Caco-2 (cell line): ENCODE data around the gene FCAMR. TPM values are rescaled to one million over a fixed set of nuclear protein-coding genes. Genes with fewer than 3 reads are reported as not detected.
A peak's percentile ranks its signal among the peaks of the same experiment; 100 is the strongest.

Experiments used
- BruUV-seq: library from RNA; stranded (reverse); fragments of 400-500 nt; replicated peaks from 2 replicates; lab custom pipeline; 2021; lab: Mats Ljungman, UMichigan
- CTCF ChIA-PET: fragments of 300-600 bp; sonication (Branson Sonifier 250); formaldehyde crosslinking; loops from one replicate; lab custom pipeline; 2022; ENCODE audit warnings: antibody characterized with exemption; lab: Charles Lee
- POLR2A ChIA-PET: fragments of 300-600 bp; sonication (Branson Sonifier 250); formaldehyde crosslinking; loops from one replicate; lab custom pipeline; 2022; ENCODE audit warnings: antibody characterized with exemption; lab: Charles Lee
- DNase-seq, 2 experiments: peaks; one replicate each; pipeline versions ENCODE4 v3.0.0 to v3.0.0-alpha.2; 2020 to 2022
- H3K27me3 ChIP-seq: replicated peaks from 2 replicates; pipeline ENCODE4 v1.6.0; 2011; ENCODE audit warnings: low read length; ENCODE audit not compliant: control insufficient read depth, insufficient read depth
- H3K36me3 ChIP-seq: 2 replicates; pipeline ENCODE4 v1.5.1; 2011; ENCODE audit warnings: low read length; ENCODE audit not compliant: control insufficient read depth, insufficient read depth
- H3K4me1 ChIP-seq: fragments of 250-450 bp; sonication (Bioruptor Pico); 2 replicates; pipeline ENCODE4 v1.5.1; 2020; ENCODE audit warnings: mild to moderate bottlenecking
- H3K4me3 ChIP-seq: 2 replicates; pipeline ENCODE4 v1.5.1; 2011; ENCODE audit warnings: low read depth, mild to moderate bottlenecking, control low read depth, low read length
- H3K9me3 ChIP-seq: fragments of 250-450 bp; sonication (Bioruptor Pico); 2 replicates; pipeline ENCODE4 v1.5.1; 2020; ENCODE audit warnings: mild to moderate bottlenecking, moderate library complexity
- H3K27ac Mint-ChIP-seq: one replicate; pipeline ENCODE4 v1.8.0; 2022; ENCODE audit warnings: mixed read lengths; ENCODE audit not compliant: unreplicated experiment
- H3K27me3 Mint-ChIP-seq: one replicate; pipeline ENCODE4 v1.8.0; 2022; ENCODE audit warnings: mixed read lengths; ENCODE audit not compliant: insufficient read depth, unreplicated experiment
- H3K36me3 Mint-ChIP-seq: one replicate; pipeline ENCODE4 v1.8.0; 2022; ENCODE audit warnings: mild to moderate bottlenecking, mixed read lengths; ENCODE audit not compliant: insufficient read depth, unreplicated experiment
- H3K4me1 Mint-ChIP-seq: one replicate; pipeline ENCODE4 v1.8.0; 2022; ENCODE audit warnings: low read depth, mixed read lengths; ENCODE audit not compliant: unreplicated experiment
- H3K4me3 Mint-ChIP-seq: one replicate; pipeline ENCODE4 v1.8.0; 2022; ENCODE audit warnings: mild to moderate bottlenecking, moderate library complexity, mixed read lengths; ENCODE audit not compliant: unreplicated experiment
- H3K9me3 Mint-ChIP-seq: one replicate; pipeline ENCODE4 v1.8.0; 2022; ENCODE audit warnings: mixed read lengths; ENCODE audit not compliant: unreplicated experiment
- CTCF ChIP-seq, 2 experiments: fragments of 200-600 bp in 1 of 2; IDR thresholded peaks; 1 replicate in 1 of 2; 2 replicates in 1 of 2; pipeline versions ENCODE4 v1.5.1 to v1.8.0; 2011 to 2022; ENCODE audit warnings: antibody characterized with exemption in 1 of 2, control low read depth in 1 of 2, inconsistent platforms in 1 of 2, low read depth in 1 of 2, low read length in 1 of 2, mild to moderate bottlenecking in 1 of 2, moderate library complexity in 1 of 2; ENCODE audit not compliant: insufficient read depth in 1 of 2, severe bottlenecking in 1 of 2, unreplicated experiment in 1 of 2
- intact Hi-C: fragments of 100-400 bp; cut with micrococcal nuclease; formaldehyde crosslinking; loops from one replicate; pipeline ENCODE4 v1.10.0; 2022; ENCODE audit not compliant: unreplicated experiment
- total RNA-seq: library from RNA; stranded (reverse); gene quantifications from 2 replicates; pipeline ENCODE4 v1.2.3, GENCODE V29; 2022

FCAMR gene
- total RNA-seq, 1 experiment from 2014 or later, result 0.18 TPM

- no peak overlapping the region for H3K27ac Mint-ChIP-seq
Measured at GRCh38 chr1:206972728-206973127, 2.5 kb upstream of the FCAMR start.

GRCh38 chr1:206971029-206971655, 882 bp upstream of the FCAMR start:
- H3K4me1 ChIP-seq, result peaks cover 41% of the 10 kb centered on the region
- no peak for TF ChIP-seq CTCF (IDR thresholded peaks at IDR 0.05; ENCODE audit: insufficient read depth in 1 of 2, low read depth in 1 of 2, low read length in 1 of 2, severe bottlenecking in 1 of 2, unreplicated experiment in 1 of 2)
- no peaks in the 10 kb centered on the region for H3K27me3 ChIP-seq
- Mint-ChIP-seq H3K36me3 (no peaks in the 10 kb centered on the region), H3K27me3 (no peaks in the 10 kb centered on the region), H3K9me3 (no peaks in the 10 kb centered on the region), H3K4me3 (no peak overlapping the region), H3K4me1 (peaks cover 14% of the 10 kb centered on the region), H3K27ac (no peak overlapping the region)
- no peak for DNase-seq
- H3K4me3 ChIP-seq, result no peak overlapping the region
- ChIA-PET POLR2A (no interaction called here), CTCF (no interaction called here)
- H3K9me3 ChIP-seq, result no peaks in the 10 kb centered on the region
- no peaks in the 10 kb centered on the region for H3K36me3 ChIP-seq
- no TSS peak for BruUV-seq
- intact Hi-C loops, result no loop called here

More at GRCh38 chr1:206972728-206973127, 2.5 kb upstream of the FCAMR start:
- peaks cover 46% of the 10 kb centered on the region for H3K4me1 ChIP-seq
- no peak for DNase-seq
- no peaks in the 10 kb centered on the region for H3K36me3 Mint-ChIP-seq
- no peak overlapping the region for H3K4me3 Mint-ChIP-seq
- ChIA-PET CTCF (interaction anchor here (0.6 to 1.9 kb wide), 3 partner anchors 9 to 162 kb away, joined by 4 to 8 read pairs (median 6); no protein-coding TSS in a partner anchor), POLR2A (no interaction called here)
- intact Hi-C loops, result no loop called here
- no peaks in the 10 kb centered on the region for H3K9me3 ChIP-seq
- no peaks in the 10 kb centered on the region for H3K27me3 ChIP-seq
- H3K4me3 ChIP-seq, result no peak overlapping the region
- BruUV-seq, result no TSS peak
- peaks cover 20% of the 10 kb centered on the region for H3K4me1 Mint-ChIP-seq
- no peaks in the 10 kb centered on the region for H3K9me3 Mint-ChIP-seq
- no peaks in the 10 kb centered on the region for H3K36me3 ChIP-seq
- no peak for TF ChIP-seq CTCF (IDR thresholded peaks at IDR 0.05; ENCODE audit: insufficient read depth in 1 of 2, low read depth in 1 of 2, low read length in 1 of 2, severe bottlenecking in 1 of 2, unreplicated experiment in 1 of 2)
- no peaks in the 10 kb centered on the region for H3K27me3 Mint-ChIP-seq

GRCh38 chr1:206969090-206969489, 1.2 kb downstream of the FCAMR start:
- POLR2A ChIA-PET, result no interaction called here
- DNase-seq, result peak; percentile 66 to 84

More at GRCh38 chr1:206969090-206969489, 1.2 kb downstream of the FCAMR start:
- peaks cover 41% of the 10 kb centered on the region for H3K4me1 ChIP-seq
- H3K9me3 ChIP-seq, result no peaks in the 10 kb centered on the region
- BruUV-seq, result no TSS peak
- Mint-ChIP-seq H3K27ac (no peak overlapping the region), H3K9me3 (no peaks in the 10 kb centered on the region), H3K27me3 (no peaks in the 10 kb centered on the region), H3K36me3 (no peaks in the 10 kb centered on the region), H3K4me3 (no peak overlapping the region), H3K4me1 (peaks cover 14% of the 10 kb centered on the region)
- intact Hi-C loops, result loop anchor here (2.0 kb wide), 2 partner anchors 16 to 34 kb away; no protein-coding TSS in a partner anchor
- CTCF ChIA-PET, result interaction anchor here (0.6 to 1.6 kb wide), 3 partner anchors 33 to 433 kb away, joined by 4 to 7 read pairs (median 4); no protein-coding TSS in a partner anchor
- H3K4me3 ChIP-seq, result no peak overlapping the region
- no peaks in the 10 kb centered on the region for H3K27me3 ChIP-seq
- no peak for TF ChIP-seq CTCF (IDR thresholded peaks at IDR 0.05; ENCODE audit: insufficient read depth in 1 of 2, low read depth in 1 of 2, low read length in 1 of 2, severe bottlenecking in 1 of 2, unreplicated experiment in 1 of 2)
- no peaks in the 10 kb centered on the region for H3K36me3 ChIP-seq
